Astrocyte of the cerebellum (primary cell): ENCODE measurements around the gene NR2C2.
A peak's percentile ranks its signal among the peaks of the same experiment; 100 is the strongest.

Experiments
- DNase-seq: peaks from one replicate; pipeline ENCODE4 v3.0.0-alpha.2; 2011; ENCODE audit warnings: low read depth
- H3K4me3 ChIP-seq: 2 replicates; pipeline ENCODE4 v1.5.1; 2011; ENCODE audit warnings: mild to moderate bottlenecking, low read depth, low read length, moderate library complexity
- in situ Hi-C: cut with HindIII; loops from 2 replicates; pipeline ENCODE4 v1.10.0; 2017; ENCODE audit warnings: low sequenced_read_pairs
- TF ChIP-seq, protein P1 (sequence below): IDR thresholded peaks from 2 replicates; pipeline ENCODE4 v1.5.1; 2012; ENCODE audit warnings: low read length, low read depth, moderate library complexity, mild to moderate bottlenecking; ENCODE audit errors: missing control alignments

NR2C2 gene

DNA sequence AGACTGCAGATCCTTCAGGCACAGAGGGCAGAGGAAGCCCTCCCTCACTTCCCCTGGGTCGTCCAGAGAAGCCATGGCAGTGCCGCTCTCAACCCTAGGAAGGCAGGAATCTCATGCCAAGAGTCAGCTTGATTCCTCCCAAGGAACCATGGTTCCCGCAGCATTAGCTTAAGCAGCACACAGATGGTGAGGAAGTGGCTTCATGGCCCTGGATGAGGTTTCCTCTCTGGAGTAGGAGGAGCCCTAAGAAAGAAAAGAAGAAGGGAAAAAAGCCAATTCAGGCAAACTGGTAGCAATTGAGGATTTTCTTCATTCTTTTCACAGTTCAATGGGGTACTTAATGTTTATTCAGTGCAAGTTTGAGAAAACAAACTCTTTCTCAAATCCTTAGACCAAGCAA lies 148.7 kb downstream of the NR2C2 start:
- in situ Hi-C loops = no loop called here
- TF ChIP-seq, protein P1, sequence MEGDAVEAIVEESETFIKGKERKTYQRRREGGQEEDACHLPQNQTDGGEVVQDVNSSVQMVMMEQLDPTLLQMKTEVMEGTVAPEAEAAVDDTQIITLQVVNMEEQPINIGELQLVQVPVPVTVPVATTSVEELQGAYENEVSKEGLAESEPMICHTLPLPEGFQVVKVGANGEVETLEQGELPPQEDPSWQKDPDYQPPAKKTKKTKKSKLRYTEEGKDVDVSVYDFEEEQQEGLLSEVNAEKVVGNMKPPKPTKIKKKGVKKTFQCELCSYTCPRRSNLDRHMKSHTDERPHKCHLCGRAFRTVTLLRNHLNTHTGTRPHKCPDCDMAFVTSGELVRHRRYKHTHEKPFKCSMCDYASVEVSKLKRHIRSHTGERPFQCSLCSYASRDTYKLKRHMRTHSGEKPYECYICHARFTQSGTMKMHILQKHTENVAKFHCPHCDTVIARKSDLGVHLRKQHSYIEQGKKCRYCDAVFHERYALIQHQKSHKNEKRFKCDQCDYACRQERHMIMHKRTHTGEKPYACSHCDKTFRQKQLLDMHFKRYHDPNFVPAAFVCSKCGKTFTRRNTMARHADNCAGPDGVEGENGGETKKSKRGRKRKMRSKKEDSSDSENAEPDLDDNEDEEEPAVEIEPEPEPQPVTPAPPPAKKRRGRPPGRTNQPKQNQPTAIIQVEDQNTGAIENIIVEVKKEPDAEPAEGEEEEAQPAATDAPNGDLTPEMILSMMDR = no peak
- no peak for DNase-seq
- H3K4me3 ChIP-seq = no peak overlapping the region

DNA sequence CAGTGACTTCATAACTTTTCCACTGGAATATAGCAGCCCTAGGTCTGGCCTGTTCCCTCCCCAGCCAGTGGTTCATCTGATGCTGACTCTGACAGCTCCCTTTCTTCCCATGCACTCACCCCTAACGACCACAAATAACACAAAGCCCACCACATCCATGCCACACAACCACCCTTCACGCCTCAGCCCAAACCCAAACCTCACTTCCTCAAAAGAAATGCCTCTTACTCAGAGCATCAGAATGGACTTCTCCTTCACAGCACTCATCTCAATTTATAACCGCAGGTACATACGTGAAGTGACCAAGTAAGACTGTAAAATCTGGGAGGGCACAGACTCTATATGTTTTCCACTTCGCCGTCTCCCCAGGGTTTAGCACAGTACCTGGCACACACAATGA lies 150.5 kb downstream of the NR2C2 start:
- TF ChIP-seq, protein P1 = no peak
- DNase-seq = peak; percentile 13
- H3K4me3 ChIP-seq = peak overlapping the region; percentile 93
- in situ Hi-C loops = no loop called here
